GM10266 (cell line): ENCODE measurements around the gene TIMP3.
A peak's percentile ranks its signal among the peaks of the same experiment; 100 is the strongest.

ENCODE experiments used
- DNase-seq: peaks from one replicate; pipeline ENCODE4 v3.0.0; 2012; ENCODE audit errors: extremely low spot score
- TF ChIP-seq, protein P1 (sequence below): IDR thresholded peaks from 2 replicates; pipeline ENCODE4 v1.5.1; 2012; ENCODE audit warnings: mild to moderate bottlenecking, low read depth; ENCODE audit not compliant: control insufficient read depth, insufficient read depth; ENCODE audit errors: missing control alignments

Gene TIMP3

GRCh38 chr22:32796865-32797573, 4.5 kb upstream of the TIMP3 start:
- TF ChIP-seq, protein P1, sequence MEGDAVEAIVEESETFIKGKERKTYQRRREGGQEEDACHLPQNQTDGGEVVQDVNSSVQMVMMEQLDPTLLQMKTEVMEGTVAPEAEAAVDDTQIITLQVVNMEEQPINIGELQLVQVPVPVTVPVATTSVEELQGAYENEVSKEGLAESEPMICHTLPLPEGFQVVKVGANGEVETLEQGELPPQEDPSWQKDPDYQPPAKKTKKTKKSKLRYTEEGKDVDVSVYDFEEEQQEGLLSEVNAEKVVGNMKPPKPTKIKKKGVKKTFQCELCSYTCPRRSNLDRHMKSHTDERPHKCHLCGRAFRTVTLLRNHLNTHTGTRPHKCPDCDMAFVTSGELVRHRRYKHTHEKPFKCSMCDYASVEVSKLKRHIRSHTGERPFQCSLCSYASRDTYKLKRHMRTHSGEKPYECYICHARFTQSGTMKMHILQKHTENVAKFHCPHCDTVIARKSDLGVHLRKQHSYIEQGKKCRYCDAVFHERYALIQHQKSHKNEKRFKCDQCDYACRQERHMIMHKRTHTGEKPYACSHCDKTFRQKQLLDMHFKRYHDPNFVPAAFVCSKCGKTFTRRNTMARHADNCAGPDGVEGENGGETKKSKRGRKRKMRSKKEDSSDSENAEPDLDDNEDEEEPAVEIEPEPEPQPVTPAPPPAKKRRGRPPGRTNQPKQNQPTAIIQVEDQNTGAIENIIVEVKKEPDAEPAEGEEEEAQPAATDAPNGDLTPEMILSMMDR, result peak; percentile 76
- peak; percentile 78 for DNase-seq

- DNase-seq, result no peak
- TF ChIP-seq, protein P1, result no peak
Observed at GRCh38 chr22:32799496-32799895, 2.0 kb upstream of the TIMP3 start.

GRCh38 chr22:32800158-32800882, 1.2 kb upstream of the TIMP3 start:
- TF ChIP-seq, protein P1, result no peak
- DNase-seq, result no peak

GRCh38 chr22:32800994-32801536, 440 bp upstream of the TIMP3 start:
- no peak for DNase-seq
- TF ChIP-seq, protein P1, result no peak

DNA sequence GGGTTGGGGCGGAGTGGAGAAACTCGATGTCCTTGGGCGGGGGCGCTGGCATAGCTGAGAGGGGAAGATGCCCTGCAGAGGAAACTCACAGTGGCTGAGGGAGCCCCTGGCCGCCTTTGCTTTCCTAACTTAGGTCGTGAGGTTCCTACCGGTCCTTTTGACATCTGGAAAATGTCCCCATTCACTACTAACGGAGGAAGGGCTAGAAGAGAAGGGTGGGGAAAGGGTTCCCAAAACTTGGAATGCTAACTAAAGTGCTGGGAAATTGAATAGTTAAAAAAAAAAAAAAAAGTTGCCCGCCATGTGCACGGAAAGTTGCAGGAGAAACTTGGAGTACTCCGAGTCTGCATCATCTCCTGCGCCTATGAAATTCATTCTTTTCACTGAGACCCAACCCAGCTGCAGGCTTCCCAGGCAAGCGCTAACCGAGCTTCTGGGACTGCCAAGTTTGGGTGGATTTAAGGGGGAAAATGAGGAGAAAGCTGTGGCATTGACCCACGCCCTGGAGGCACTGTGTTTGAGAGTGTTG, 796 bp downstream of the TIMP3 start:
- TF ChIP-seq, protein P1, result no peak
- DNase-seq, result no peak

- TF ChIP-seq, protein P1, result no peak
- no peak for DNase-seq
Observed at GRCh38 chr22:32803020-32803737, 1.7 kb downstream of the TIMP3 start.
